ENCODE data around the gene PI4K2A. TPM values are rescaled to one million over a fixed set of nuclear protein-coding genes. Genes with fewer than 3 reads are reported as not detected.

PI4K2A gene
- total and polyA plus RNA-seq, 2 of the 13 experiments (the other 11 are each of a cell fraction or from before 2014, with no cell fraction given): 10.9 to 14.3 TPM

DNA sequence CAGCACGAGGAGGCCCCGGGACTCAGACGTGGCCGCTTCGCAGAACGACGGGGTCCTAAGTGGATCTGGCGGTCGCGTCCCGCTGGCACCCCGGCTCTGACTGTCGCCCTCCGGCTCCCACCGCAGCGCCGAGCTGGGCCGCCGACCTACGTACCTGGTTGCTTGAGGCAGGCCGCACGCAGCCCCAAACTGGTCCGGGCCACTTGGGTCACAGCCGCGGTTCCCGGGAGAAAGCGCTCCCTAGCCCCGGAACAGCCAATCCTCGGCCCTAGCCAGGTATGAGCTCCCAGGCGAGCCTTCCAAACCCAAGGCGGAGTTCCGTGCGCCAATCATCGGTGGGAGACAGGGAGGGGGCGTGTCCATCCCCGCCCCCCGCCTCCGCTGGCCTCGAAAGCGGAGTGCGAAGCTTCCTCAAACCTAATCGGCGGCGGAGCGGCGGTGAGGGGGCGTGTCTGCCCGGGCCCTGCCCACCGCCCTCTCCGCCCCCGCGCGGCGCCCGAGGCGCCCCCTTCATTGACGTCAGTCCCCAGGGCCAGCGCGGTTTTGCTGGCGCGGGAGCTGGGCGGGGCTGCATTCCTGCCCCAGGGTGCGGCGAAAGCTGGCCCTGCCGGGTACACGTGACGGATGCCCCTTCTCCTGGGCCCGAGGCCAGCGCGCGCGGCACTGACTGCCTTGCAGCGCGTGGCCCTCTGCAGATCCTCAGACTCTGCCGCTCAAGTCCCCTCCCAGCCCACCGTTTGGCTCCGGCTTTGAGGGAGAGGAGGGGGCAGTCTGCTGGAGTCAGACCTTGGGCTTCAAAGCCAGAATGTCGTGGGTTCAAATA is 46.7 kb downstream of the PI4K2A start, which contains the start of gene AVPI1 (continued):
- TF ChIP-seq PHF8 (CRISPR knock-in tag; IDR thresholded peaks at IDR 0.05) (peak; percentile 76), ZNF644 (CRISPR knock-in tag; IDR thresholded peaks at IDR 0.05; ENCODE audit: low read depth) (no peak), ZNF446 (CRISPR knock-in tag; IDR thresholded peaks at IDR 0.05) (no peak), CENPBD1 (CRISPR knock-in tag; IDR thresholded peaks at IDR 0.05; ENCODE audit: borderline replicate concordance, low read depth) (no peak; the same call in 1 of the 2 replicates), MEF2D (CRISPR knock-in tag; IDR thresholded peaks at IDR 0.05) (no peak; the same call in 1 of the 2 replicates), ZNF530 (CRISPR knock-in tag; IDR thresholded peaks at IDR 0.05; ENCODE audit: low read depth) (no peak), RBAK (CRISPR knock-in tag; IDR thresholded peaks at IDR 0.05) (peak; percentile 48; the same call in 1 of the 2 replicates), ERF (CRISPR knock-in tag; IDR thresholded peaks at IDR 0.05) (peak; percentile 96), POLR2AphosphoS2 (IDR thresholded peaks at IDR 0.05; ENCODE audit: low read depth, low read length) (no peak; the same call in 1 of the 2 replicates), MED8 (CRISPR knock-in tag; IDR thresholded peaks at IDR 0.05; ENCODE audit: insufficient replicate concordance) (peak; percentile 33), FOXJ3 (CRISPR knock-in tag; IDR thresholded peaks at IDR 0.05; ENCODE audit: borderline replicate concordance) (no peak), HBP1 (CRISPR knock-in tag; IDR thresholded peaks at IDR 0.05; ENCODE audit: low read depth) (peak; percentile 66), IRF2 (CRISPR knock-in tag; IDR thresholded peaks at IDR 0.05) (peak; percentile 80), HNRNPL (IDR thresholded peaks at IDR 0.05; ENCODE audit: low read depth, low read length) (peak; percentile 63), ZNF576 (CRISPR knock-in tag; IDR thresholded peaks at IDR 0.05) (no peak), MAFK (conservative IDR thresholded peaks at IDR 0.05 in 1 of 2, IDR thresholded peaks at IDR 0.05 in 1 of 2; ENCODE audit: low read length in 2 of 2) (no peak)
- TF ChIP-seq, protein P1, sequence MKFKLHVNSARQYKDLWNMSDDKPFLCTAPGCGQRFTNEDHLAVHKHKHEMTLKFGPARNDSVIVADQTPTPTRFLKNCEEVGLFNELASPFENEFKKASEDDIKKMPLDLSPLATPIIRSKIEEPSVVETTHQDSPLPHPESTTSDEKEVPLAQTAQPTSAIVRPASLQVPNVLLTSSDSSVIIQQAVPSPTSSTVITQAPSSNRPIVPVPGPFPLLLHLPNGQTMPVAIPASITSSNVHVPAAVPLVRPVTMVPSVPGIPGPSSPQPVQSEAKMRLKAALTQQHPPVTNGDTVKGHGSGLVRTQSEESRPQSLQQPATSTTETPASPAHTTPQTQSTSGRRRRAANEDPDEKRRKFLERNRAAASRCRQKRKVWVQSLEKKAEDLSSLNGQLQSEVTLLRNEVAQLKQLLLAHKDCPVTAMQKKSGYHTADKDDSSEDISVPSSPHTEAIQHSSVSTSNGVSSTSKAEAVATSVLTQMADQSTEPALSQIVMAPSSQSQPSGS (CRISPR knock-in tag; IDR thresholded peaks at IDR 0.05): peak; percentile 97; the same call in 1 of the 2 replicates
